OCI-M1 (cell line): ENCODE data around the gene RAB26.
"Not testable (repeated sequence)": the region's sequence is repeated elsewhere in the genome, so short reads cannot be mapped to it uniquely, and the experiment has no call there.

Experiments
- DNase-seq: peaks from one replicate; lab custom pipeline; 2025; lab: John Stamatoyannopoulos, UW

RAB26 gene

GRCh38 chr16:2147981-2148671, at the start of gene RAB26:
Gene RAB26 (plus strand): TSS chr16:2148625. CDS start chr16:2148784, 159 bp downstream.
- DNase-seq: peak; percentile 46

GRCh38 chr16:2101581-2101980, 46.8 kb upstream of the RAB26 start:
- DNase-seq: not testable (repeated sequence)

- no peak for DNase-seq
Observed at GRCh38 chr16:2102471-2102870, 46.0 kb upstream of the RAB26 start.

- not testable (repeated sequence) for DNase-seq
Observed at GRCh38 chr16:2104464-2104863, 44.0 kb upstream of the RAB26 start.

- not testable (repeated sequence) for DNase-seq
Observed at GRCh38 chr16:2105291-2105690, 43.1 kb upstream of the RAB26 start.

- not testable (repeated sequence) for DNase-seq
Observed at GRCh38 chr16:2105769-2106168, 42.7 kb upstream of the RAB26 start.

- DNase-seq: not testable (repeated sequence)
Observed at GRCh38 chr16:2106211-2106610, 42.2 kb upstream of the RAB26 start.

- not testable (repeated sequence) for DNase-seq
Observed at GRCh38 chr16:2107121-2107790, 41.2 kb upstream of the RAB26 start.

GRCh38 chr16:2107791-2108125, 40.7 kb upstream of the RAB26 start:
- not testable (repeated sequence) for DNase-seq

- not testable (repeated sequence) for DNase-seq
Observed at GRCh38 chr16:2108446-2109270, 39.8 kb upstream of the RAB26 start.

- not testable (repeated sequence) for DNase-seq
Observed at GRCh38 chr16:2109271-2109580, 39.2 kb upstream of the RAB26 start.

- DNase-seq: not testable (repeated sequence)
Observed at GRCh38 chr16:2109872-2110271, 38.6 kb upstream of the RAB26 start.

GRCh38 chr16:2110332-2111008, 38.0 kb upstream of the RAB26 start:
- DNase-seq: not testable (repeated sequence)

GRCh38 chr16:2111009-2111353, 37.4 kb upstream of the RAB26 start:
- DNase-seq: not testable (repeated sequence)

- not testable (repeated sequence) for DNase-seq
Observed at GRCh38 chr16:2111412-2112335, 36.8 kb upstream of the RAB26 start.

- not testable (repeated sequence) for DNase-seq
Observed at GRCh38 chr16:2112539-2113106, 35.8 kb upstream of the RAB26 start.

- not testable (repeated sequence) for DNase-seq
Observed at GRCh38 chr16:2114225-2114624, 34.2 kb upstream of the RAB26 start.

GRCh38 chr16:2114885-2115590, 33.4 kb upstream of the RAB26 start:
- DNase-seq: not testable (repeated sequence)

- DNase-seq: no peak
Observed at GRCh38 chr16:2115591-2115973, 32.8 kb upstream of the RAB26 start.

- not testable (repeated sequence) for DNase-seq
Observed at GRCh38 chr16:2116428-2116827, 32.0 kb upstream of the RAB26 start.
